IMR-90 (cell line): ENCODE measurements around the gene RFT1. TPM values are rescaled to one million over a fixed set of nuclear protein-coding genes. Genes with fewer than 3 reads are reported as not detected.

Source experiments
- ATAC-seq: fragments of 200-7000 bp; cut with Tn5 transposase; 2 replicates; pipeline ENCODE4 v1.9.1; 2020; ENCODE audit warnings: low read depth, mild to moderate bottlenecking, moderate library complexity
- BruUV-seq: library from RNA; stranded (reverse); fragments of 400-500 nt; replicated peaks from 2 replicates; lab custom pipeline; 2021; lab: Mats Ljungman, UMichigan
- CTCF ChIA-PET: fragments of 300-600 bp; formaldehyde crosslinking; extraction: SDS; loops from one replicate; lab custom pipeline; 2021; ENCODE audit warnings: antibody characterized with exemption; lab: Yijun Ruan, JAX
- POLR2A ChIA-PET: fragments of 300-600 bp; sonication (Branson Sonifier 250); formaldehyde crosslinking; loops from one replicate; lab custom pipeline; 2022; ENCODE audit warnings: antibody characterized with exemption; ENCODE audit not compliant: unreplicated experiment; lab: Charles Lee
- DNase-seq: peaks from one replicate; pipeline ENCODE4 v3.0.0; 2013
- H2AFZ ChIP-seq: replicated peaks from 2 replicates; pipeline ENCODE3; 2013; ENCODE audit warnings: low read length, mild to moderate bottlenecking; ENCODE audit not compliant: poor library complexity
- H2AK5ac ChIP-seq: 2 replicates; pipeline ENCODE4 v1.6.1; 2013; ENCODE audit warnings: low read depth, low read length, inconsistent platforms
- H2AK9ac ChIP-seq: replicated peaks from 2 replicates; pipeline ENCODE3; 2013; ENCODE audit warnings: mild to moderate bottlenecking, low read depth, low read length, moderate library complexity; ENCODE audit not compliant: poor library complexity
- H2BK120ac ChIP-seq: 2 replicates; pipeline ENCODE4 v1.6.1; 2013; ENCODE audit warnings: low read depth, low read length, inconsistent platforms
- H2BK15ac ChIP-seq: 3 replicates; pipeline ENCODE4 v1.6.1; 2013; ENCODE audit warnings: low read depth, low read length, inconsistent platforms
- H2BK20ac ChIP-seq: 2 replicates; pipeline ENCODE4 v1.6.1; 2013; ENCODE audit warnings: low read depth, mild to moderate bottlenecking, inconsistent platforms, low read length, moderate library complexity
- H2BK5ac ChIP-seq: 2 replicates; pipeline ENCODE4 v1.6.1; 2013; ENCODE audit warnings: mild to moderate bottlenecking, low read depth, low read length, inconsistent platforms; ENCODE audit not compliant: poor library complexity, severe bottlenecking
- H3K14ac ChIP-seq: replicated peaks from 2 replicates; pipeline ENCODE4 v1.6.1; 2013; ENCODE audit warnings: low read depth, low read length, inconsistent platforms
- H3K18ac ChIP-seq: 2 replicates; pipeline ENCODE4 v1.6.1; 2013; ENCODE audit warnings: low read depth, low read length, control low read depth
- H3K23ac ChIP-seq: 2 replicates; pipeline ENCODE4 v1.6.1; 2013; ENCODE audit warnings: low read depth, low read length, inconsistent platforms
- H3K27ac ChIP-seq: 2 replicates; pipeline ENCODE4 v1.5.1; 2013; ENCODE audit warnings: mild to moderate bottlenecking, control low read depth, low read length; ENCODE audit not compliant: insufficient read depth
- H3K27me3 ChIP-seq: 2 replicates; pipeline ENCODE4 v1.6.1; 2013; ENCODE audit warnings: low read length; ENCODE audit not compliant: control insufficient read depth, insufficient read depth
- H3K36me3 ChIP-seq: 2 replicates; pipeline ENCODE4 v1.6.1; 2013; ENCODE audit warnings: low read length, mixed read lengths; ENCODE audit not compliant: control insufficient read depth, insufficient read depth
- H3K4ac ChIP-seq: 2 replicates; pipeline ENCODE4 v1.6.1; 2013; ENCODE audit warnings: low read depth, low read length, inconsistent platforms
- H3K4me1 ChIP-seq: 2 replicates; pipeline ENCODE4 v1.6.1; 2013; ENCODE audit warnings: low read length, mixed read lengths; ENCODE audit not compliant: control insufficient read depth, insufficient read depth
- H3K4me2 ChIP-seq: 2 replicates; pipeline ENCODE4 v1.6.1; 2013; ENCODE audit warnings: low read depth, mild to moderate bottlenecking, control low read depth, low read length, moderate library complexity
- H3K4me3 ChIP-seq: 2 replicates; pipeline ENCODE4 v1.5.1; 2013; ENCODE audit warnings: low read depth, mild to moderate bottlenecking, control low read depth, low read length, moderate library complexity; ENCODE audit not compliant: insufficient read depth
- H3K56ac ChIP-seq: 2 replicates; pipeline ENCODE4 v1.6.1; 2013; ENCODE audit warnings: low read length, inconsistent platforms; ENCODE audit not compliant: insufficient read depth; ENCODE audit errors: extremely low read depth
- H3K79me1 ChIP-seq, 2 experiments: 2 replicates each; pipeline ENCODE4 v1.6.1; 2013; ENCODE audit warnings: low read length in 2 of 2, inconsistent platforms in 1 of 2, low read depth in 1 of 2
- H3K9ac ChIP-seq: 2 replicates; pipeline ENCODE4 v1.6.1; 2013; ENCODE audit warnings: low read depth, low read length, control low read depth
- H3K9me1 ChIP-seq: 2 replicates; pipeline ENCODE4 v1.6.1; 2013; ENCODE audit warnings: low read length, inconsistent platforms; ENCODE audit not compliant: insufficient read depth
- H3K9me3 ChIP-seq: 2 replicates; pipeline ENCODE4 v1.6.1; 2013; ENCODE audit warnings: low read length; ENCODE audit not compliant: control insufficient read depth, insufficient read depth
- H4K20me1 ChIP-seq: 2 replicates; pipeline ENCODE4 v1.6.1; 2013; ENCODE audit warnings: low read length, inconsistent platforms; ENCODE audit not compliant: insufficient read depth
- H4K5ac ChIP-seq: 2 replicates; pipeline ENCODE4 v1.6.1; 2013; ENCODE audit warnings: mild to moderate bottlenecking, low read depth, low read length, control low read depth
- H4K8ac ChIP-seq, 2 experiments: 2 replicates each; pipeline ENCODE4 v1.6.1; 2013; ENCODE audit warnings: low read depth in 2 of 2, low read length in 2 of 2, control low read depth in 1 of 2, inconsistent platforms in 1 of 2
- H4K91ac ChIP-seq: 2 replicates; pipeline ENCODE4 v1.6.1; 2013; ENCODE audit warnings: low read depth, low read length, inconsistent platforms; ENCODE audit not compliant: insufficient read depth
- BHLHE40 ChIP-seq: fragments of 150-350 bp; IDR thresholded peaks from 2 replicates; pipeline ENCODE4 v1.6.1; 2016; ENCODE audit warnings: mild to moderate bottlenecking, low read depth, low read length
- CEBPB ChIP-seq: IDR thresholded peaks from 2 replicates; pipeline ENCODE4 v1.6.1; 2012; ENCODE audit warnings: low read depth, low read length, improper control_type of control experiment
- WGBS, 2 experiments: methylation state at CpG; one replicate each; pipeline versions ENCODE4 v1.1.5 to v1.1.7; 2013; ENCODE audit warnings: missing lambda C conversion rate in 2 of 2; ENCODE audit not compliant: insufficient read length in 1 of 2; ENCODE audit errors: extremely low coverage in 2 of 2; 5-methylcytosine and 5-hydroxymethylcytosine counted together
- dilution Hi-C: fragments of 300-500 bp; cut with HindIII; formaldehyde crosslinking; loops from one replicate; pipeline ENCODE4 v1.14.3; 2018; ENCODE audit warnings: low sequenced_read_pairs; ENCODE audit not compliant: unreplicated experiment
- in situ Hi-C: fragments of 300-500 bp; cut with MboI; formaldehyde crosslinking; loops from 3 replicates; pipeline ENCODE4 v1.14.3; 2019; ENCODE audit warnings: low sequenced_read_pairs, inconsistent platforms, mixed read lengths
- intact Hi-C: fragments of 100-400 bp; cut with micrococcal nuclease; formaldehyde crosslinking; loops from 2 replicates; pipeline ENCODE4 v1.10.0; 2022
- polyA plus RNA-seq, 3 experiments: library from polyadenylated mRNA; depleted of rRNA; stranded (reverse); fragments of >200 nt; gene quantifications; 2 replicates each; pipeline ENCODE4 v1.2.3, GENCODE V29; 2012; ENCODE audit warnings: low replicate concordance in 1 of 3
- total RNA-seq: library from RNA; depleted of rRNA; stranded (reverse); fragments of >200 nt; gene quantifications from 2 replicates; pipeline ENCODE4 v1.2.3, GENCODE V29; 2012
- TF ChIP-seq, protein P1 (sequence below): conservative IDR thresholded peaks from 2 replicates; pipeline ENCODE4 v1.5.1; 2012; ENCODE audit warnings: mild to moderate bottlenecking, low read depth, low read length, improper control_type of control experiment

The RFT1 gene
- total and polyA plus RNA-seq, 2 of the 4 experiments (the other 2 are of a cell fraction) = 14.5 to 23.5 TPM

DNA sequence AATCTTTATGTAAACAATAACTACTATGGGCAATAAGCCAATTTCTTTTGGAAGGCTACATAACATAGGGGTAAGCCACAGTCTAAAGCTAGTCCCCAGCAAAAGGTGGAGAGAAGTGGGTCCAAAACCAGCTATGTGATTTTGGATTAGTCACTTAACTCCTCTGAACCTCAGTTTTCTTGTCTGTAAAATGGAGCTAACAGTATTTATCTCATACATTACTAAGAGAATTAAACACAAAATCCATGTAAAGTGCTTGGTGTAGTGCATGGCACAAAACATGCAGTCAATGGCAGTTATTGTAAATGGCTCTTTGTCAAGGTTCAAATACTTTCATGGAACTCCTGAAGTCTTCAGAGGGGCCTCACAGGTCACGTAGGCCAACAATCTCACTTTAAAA, 13.3 kb downstream of the RFT1 start:
- POLR2A ChIA-PET = no interaction called here
- Histone ChIP-seq H4K91ac (no peak overlapping the region), H3K79me1 (peaks cover 0 to 3% of the 10 kb centered on the region in 2 experiments; a peak in 1 of 4 replicates), H3K27ac (no peak overlapping the region), H3K56ac (no peak overlapping the region), H2BK20ac (no peak overlapping the region), H3K18ac (no peak overlapping the region), H3K36me3 (peaks cover 35% of the 10 kb centered on the region), H3K4me1 (peaks cover 12% of the 10 kb centered on the region), H3K23ac (no peak overlapping the region), H4K8ac (no peak overlapping the region), H3K4me2 (no peak overlapping the region), H2AK9ac (no peak overlapping the region), H2BK120ac (no peak overlapping the region), H4K5ac (no peak overlapping the region), H3K9me1 (peaks cover 8% of the 10 kb centered on the region), H2AFZ (no peak overlapping the region), H3K9me3 (no peaks in the 10 kb centered on the region), H3K27me3 (no peaks in the 10 kb centered on the region), H3K14ac (no peak overlapping the region), H2BK5ac (no peak overlapping the region), H2AK5ac (no peak overlapping the region), H3K4ac (no peak overlapping the region), H3K9ac (no peak overlapping the region), H4K20me1 (no peaks in the 10 kb centered on the region), H3K4me3 (no peak overlapping the region), H2BK15ac (no peak overlapping the region)
- intact Hi-C loops = no loop called here
- no peak for ATAC-seq
- in situ Hi-C loops = loop anchor here (25.0 kb wide), 1 partner anchor 595 kb away; no protein-coding TSS in a partner anchor
- DNase-seq = no peak
- TF ChIP-seq, protein P1, sequence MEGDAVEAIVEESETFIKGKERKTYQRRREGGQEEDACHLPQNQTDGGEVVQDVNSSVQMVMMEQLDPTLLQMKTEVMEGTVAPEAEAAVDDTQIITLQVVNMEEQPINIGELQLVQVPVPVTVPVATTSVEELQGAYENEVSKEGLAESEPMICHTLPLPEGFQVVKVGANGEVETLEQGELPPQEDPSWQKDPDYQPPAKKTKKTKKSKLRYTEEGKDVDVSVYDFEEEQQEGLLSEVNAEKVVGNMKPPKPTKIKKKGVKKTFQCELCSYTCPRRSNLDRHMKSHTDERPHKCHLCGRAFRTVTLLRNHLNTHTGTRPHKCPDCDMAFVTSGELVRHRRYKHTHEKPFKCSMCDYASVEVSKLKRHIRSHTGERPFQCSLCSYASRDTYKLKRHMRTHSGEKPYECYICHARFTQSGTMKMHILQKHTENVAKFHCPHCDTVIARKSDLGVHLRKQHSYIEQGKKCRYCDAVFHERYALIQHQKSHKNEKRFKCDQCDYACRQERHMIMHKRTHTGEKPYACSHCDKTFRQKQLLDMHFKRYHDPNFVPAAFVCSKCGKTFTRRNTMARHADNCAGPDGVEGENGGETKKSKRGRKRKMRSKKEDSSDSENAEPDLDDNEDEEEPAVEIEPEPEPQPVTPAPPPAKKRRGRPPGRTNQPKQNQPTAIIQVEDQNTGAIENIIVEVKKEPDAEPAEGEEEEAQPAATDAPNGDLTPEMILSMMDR = no peak
- TF ChIP-seq CEBPB (no peak), BHLHE40 (no peak)
- CTCF ChIA-PET = no interaction called here
- WGBS, 2 experiments = no CpG with 5 or more reads among the region's 1 CpG
- no TSS peak for BruUV-seq
- dilution Hi-C loops = no loop called here
